ENCODE results near the gene MFGE8. TPM values are rescaled to one million over a fixed set of nuclear protein-coding genes. Genes with fewer than 3 reads are reported as not detected.

MFGE8 gene
- total RNA-seq, 4 donors from 2014 or later = 213 to 446 (median 343) TPM

DNA sequence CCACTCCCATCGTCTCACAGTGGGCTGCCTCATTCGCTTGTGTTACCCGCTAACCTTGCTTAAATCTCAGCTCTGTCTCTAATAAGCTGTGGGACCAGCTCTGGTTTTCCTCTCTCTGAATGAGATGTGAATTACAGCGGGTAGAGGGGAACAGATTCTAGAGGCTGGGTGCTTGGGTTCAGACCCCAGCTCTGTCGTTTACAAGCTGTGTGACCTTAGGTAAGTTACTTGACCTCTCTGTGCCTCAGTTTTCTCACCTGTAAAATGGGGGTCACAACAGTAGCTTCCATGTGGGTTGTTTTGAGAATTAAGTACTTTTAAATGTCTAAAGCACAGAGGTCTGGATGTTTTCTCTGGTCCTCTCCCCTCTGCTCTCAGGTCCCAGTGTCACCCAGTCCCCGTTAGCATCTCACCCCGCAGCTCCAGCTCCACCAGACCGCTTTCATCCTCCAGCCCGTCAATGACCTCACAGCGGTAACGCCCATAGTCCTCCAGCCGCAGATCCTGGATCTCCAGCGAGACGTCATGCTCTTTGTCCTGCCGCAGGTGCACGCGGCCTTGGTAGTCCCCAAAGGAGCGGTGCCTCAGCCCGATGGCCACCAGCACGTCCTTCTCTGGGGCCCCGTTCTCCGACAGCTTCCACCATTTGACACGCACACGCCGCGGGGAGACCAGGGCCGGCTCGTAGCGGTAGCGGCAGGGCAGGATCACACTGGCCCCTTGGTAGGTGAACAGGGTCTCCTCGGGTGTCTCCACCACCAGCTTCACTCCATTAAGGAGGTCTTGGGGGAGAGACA, 32.0 kb downstream of the MFGE8 start:
- TF ChIP-seq, protein P1, sequence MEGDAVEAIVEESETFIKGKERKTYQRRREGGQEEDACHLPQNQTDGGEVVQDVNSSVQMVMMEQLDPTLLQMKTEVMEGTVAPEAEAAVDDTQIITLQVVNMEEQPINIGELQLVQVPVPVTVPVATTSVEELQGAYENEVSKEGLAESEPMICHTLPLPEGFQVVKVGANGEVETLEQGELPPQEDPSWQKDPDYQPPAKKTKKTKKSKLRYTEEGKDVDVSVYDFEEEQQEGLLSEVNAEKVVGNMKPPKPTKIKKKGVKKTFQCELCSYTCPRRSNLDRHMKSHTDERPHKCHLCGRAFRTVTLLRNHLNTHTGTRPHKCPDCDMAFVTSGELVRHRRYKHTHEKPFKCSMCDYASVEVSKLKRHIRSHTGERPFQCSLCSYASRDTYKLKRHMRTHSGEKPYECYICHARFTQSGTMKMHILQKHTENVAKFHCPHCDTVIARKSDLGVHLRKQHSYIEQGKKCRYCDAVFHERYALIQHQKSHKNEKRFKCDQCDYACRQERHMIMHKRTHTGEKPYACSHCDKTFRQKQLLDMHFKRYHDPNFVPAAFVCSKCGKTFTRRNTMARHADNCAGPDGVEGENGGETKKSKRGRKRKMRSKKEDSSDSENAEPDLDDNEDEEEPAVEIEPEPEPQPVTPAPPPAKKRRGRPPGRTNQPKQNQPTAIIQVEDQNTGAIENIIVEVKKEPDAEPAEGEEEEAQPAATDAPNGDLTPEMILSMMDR (IDR thresholded peaks at IDR 0.05; ENCODE audit: low read depth) = no peak

DNA sequence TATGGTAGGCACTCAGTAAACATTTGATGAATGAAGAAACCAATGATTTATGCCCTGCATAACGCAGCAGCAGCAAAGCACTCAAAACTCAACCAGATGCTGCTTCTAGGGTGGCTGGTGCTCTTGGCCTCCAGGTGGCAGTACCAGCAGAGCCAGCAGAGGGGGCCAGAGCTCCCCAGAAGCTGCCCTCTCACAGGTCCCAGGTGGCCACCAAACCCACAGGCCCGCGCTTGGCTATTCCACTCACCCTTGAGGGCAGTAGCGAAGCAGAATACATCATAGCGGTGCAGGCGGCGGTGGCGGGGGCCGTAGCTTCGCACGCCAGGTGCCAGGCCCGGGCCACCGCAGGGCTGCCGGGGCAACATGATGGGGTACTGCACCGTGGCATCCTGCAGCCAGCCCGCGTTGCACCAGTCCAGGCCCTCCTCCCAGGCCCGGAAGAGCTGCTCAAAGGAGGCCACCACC, 34.4 kb downstream of the MFGE8 start:
- TF ChIP-seq, protein P1 (IDR thresholded peaks at IDR 0.05; ENCODE audit: low read depth) = no peak

DNA sequence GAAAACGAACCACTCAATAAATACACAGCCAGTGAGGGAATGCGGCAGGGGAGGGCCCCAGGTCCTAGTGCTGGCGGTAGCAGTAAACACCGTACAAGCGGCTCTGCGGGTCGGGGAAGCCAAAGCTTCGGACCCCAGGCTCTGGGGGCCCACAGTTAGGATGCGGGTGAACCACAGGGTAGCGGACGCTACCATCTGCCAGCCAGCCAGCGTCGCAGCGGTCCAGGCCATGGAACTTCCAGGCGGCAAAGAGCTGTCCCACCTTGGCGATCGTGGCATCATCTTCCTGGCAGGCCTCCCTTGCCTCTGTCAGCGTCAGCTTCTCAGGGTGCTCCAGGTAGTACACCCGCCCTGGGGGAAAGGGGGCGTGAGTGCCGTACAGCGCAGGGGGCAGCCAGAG, 35.3 kb downstream of the MFGE8 start:
- TF ChIP-seq, protein P1 (IDR thresholded peaks at IDR 0.05; ENCODE audit: low read depth) = no peak

DNA sequence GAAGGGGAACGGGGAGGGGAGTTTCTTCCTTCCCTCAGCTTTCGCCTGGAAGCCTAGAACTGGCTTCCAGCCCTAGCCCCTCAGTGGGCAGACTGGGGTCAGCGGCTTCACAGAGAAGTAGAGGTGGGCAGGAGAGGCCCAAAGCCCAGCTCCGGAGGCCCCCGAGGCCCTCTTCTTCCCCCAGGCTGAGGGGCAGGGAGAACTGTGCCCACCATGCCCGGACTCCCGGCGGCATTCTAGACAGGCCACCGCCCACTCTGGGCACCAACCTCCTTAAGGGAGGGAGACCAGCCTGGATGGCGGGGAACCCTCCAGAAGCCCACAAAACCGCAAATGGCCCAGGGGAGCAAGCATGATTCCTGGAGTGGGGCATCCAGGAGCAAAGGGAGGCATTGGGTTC, 35.8 kb downstream of the MFGE8 start:
- TF ChIP-seq, protein P1 (IDR thresholded peaks at IDR 0.05; ENCODE audit: low read depth) = no peak

DNA sequence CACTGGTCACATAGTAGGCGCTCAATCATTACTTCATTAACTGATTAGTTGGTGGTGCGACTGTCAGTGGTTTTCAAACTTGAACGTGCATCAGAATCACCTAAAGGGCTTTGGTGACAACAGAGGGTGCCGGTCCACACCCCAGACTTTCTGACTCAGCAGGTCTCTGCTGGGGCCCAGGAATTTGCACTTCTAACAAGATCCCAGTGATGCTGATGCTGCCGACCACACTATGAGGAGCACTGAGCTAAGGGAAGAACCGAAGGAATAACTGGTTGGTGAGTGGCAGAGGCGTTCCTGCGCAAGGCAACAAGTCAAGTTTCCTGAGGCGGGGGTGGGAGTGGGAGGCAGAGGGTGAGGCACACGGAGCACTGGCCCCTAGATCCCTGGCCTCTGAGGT, 36.6 kb downstream of the MFGE8 start:
- TF ChIP-seq, protein P1 (IDR thresholded peaks at IDR 0.05; ENCODE audit: low read depth) = no peak

DNA sequence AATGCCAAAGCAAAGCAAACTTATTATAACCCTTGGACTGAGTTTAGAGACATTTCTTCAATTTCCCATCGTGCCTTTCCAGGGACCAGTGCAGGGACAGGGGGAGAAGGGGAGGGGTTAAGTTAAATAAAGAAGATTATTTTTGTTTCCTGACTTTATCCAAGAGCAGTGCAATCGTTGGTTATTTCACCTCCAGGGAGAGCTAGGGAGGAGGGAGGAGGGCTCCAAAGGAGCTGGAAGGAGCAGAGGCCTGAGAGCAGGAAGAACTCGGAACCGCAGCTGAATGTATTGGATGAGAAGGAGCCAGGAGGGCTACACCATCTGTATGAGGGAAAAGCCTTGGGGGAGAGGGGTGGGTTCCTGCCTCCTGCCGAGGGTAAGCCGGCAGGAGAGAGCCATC, 38.5 kb downstream of the MFGE8 start:
- TF ChIP-seq, protein P1 (IDR thresholded peaks at IDR 0.05; ENCODE audit: low read depth) = no peak

DNA sequence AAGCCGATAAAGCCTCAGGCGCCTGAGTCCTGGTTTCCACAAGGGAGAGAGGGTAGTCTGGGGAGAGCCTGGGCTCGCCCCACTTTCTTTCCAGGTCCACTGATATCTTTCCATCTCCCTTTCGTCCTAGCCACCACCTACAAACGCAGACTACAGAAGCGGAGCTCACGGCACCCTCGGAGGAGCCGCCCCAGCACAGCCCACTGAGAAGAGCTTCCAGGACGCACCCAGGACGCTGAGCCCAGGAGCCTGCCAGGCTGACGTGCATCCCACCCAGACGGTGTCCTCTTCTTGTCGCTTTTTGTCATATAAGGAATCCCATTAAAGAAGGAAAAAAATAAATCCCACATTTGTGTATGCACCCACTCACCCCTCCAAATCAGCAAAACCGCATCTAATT, 38.9 kb downstream of the MFGE8 start:
- TF ChIP-seq, protein P1 (IDR thresholded peaks at IDR 0.05; ENCODE audit: low read depth) = no peak
